Spleen (tissue), 7 donors: ENCODE results near the gene RPTOR.

ENCODE experiments used
- CTCF ChIP-seq, 11 experiments: fragments of 200-600 bp in 7 of 11; fragments of 450-650 bp in 4 of 11; sonication (generic) in 4 of 11; IDR thresholded peaks in 8 of 11; conservative IDR thresholded peaks in 3 of 11; 1 replicate in 7 of 11; 2 replicates in 4 of 11; pipeline versions ENCODE4 v1.4.0 to v1.8.0; 2016 to 2021; ENCODE audit warnings: antibody characterized with exemption in 11 of 11, inconsistent platforms in 4 of 11, mild to moderate bottlenecking in 1 of 11
- POLR2A ChIP-seq, 3 donors: fragments of 450-650 bp; IDR thresholded peaks; one replicate each; pipeline ENCODE4 v1.5.1; 2017; ENCODE audit warnings: antibody characterized with exemption in 3 of 3, mild to moderate bottlenecking in 1 of 3
- donor health status: DM: no; HTN: no; CAD: no; lungs with moderate emphysema.
- donor health status: DM: no; HTN: no; CAD: no.
- donor health status: DM: no; HTN: no; CAD: no.

- TF ChIP-seq POLR2A (IDR thresholded peaks at IDR 0.05) (no peak), CTCF (IDR thresholded peaks at IDR 0.05 in 8 of 11, conservative IDR thresholded peaks at IDR 0.05 in 3 of 11) (no peak)
Measured at GRCh38 chr17:80989586-80989913, 444.9 kb downstream of the RPTOR start.
